ENCODE measurements around the gene GNB1L. TPM values are rescaled to one million over a fixed set of nuclear protein-coding genes. Genes with fewer than 3 reads are reported as not detected.

The GNB1L gene
- total and polyA plus RNA-seq, 9 of the 15 experiments (the other 6 are each of a cell fraction or from before 2014, with no cell fraction given): 0.56 to 50.5 (median 10.2) TPM

GRCh38 chr22:19816372-19817119 lies 38.1 kb downstream of the GNB1L start (continued):
- peak; percentile 72 for TF ChIP-seq NKRF (IDR thresholded peaks at IDR 0.05; ENCODE audit: borderline replicate concordance)
- TF ChIP-seq SAP30 (IDR thresholded peaks at IDR 0.05; ENCODE audit: borderline replicate concordance, insufficient read depth, low read depth, low read length, poor library complexity, severe bottlenecking): peak; percentile 37
- no peak for TF ChIP-seq NUFIP1 (IDR thresholded peaks at IDR 0.05; ENCODE audit: partially characterized antibody)
- TF ChIP-seq SMARCA4 (IDR thresholded peaks at IDR 0.05): peak; percentile 59; the same call in 1 of the 2 replicates
- no peak for TF ChIP-seq ZFX (CRISPR knock-in tag; IDR thresholded peaks at IDR 0.05)
- TF ChIP-seq GATAD2A (IDR thresholded peaks at IDR 0.05): 0 out of 2 replicates have a peak, but pooled peaks have one; percentile 30
- TF ChIP-seq NFIC (IDR thresholded peaks at IDR 0.05): peak; percentile 33; the same call in 1 of the 2 replicates
- TF ChIP-seq PHF20 (IDR thresholded peaks at IDR 0.05; ENCODE audit: partially characterized antibody): peak; percentile 45
- peak; percentile 20 for TF ChIP-seq KDM5B (IDR thresholded peaks at IDR 0.05; ENCODE audit: insufficient replicate concordance, low read depth, low read length)
